Ishikawa (cell line): Measurements from ENCODE around the gene RPL22.

Experiments used
- EGR1 ChIP-seq: IDR thresholded peaks from 2 replicates; pipeline ENCODE4 v1.6.1; 2012
- EP300 ChIP-seq: IDR thresholded peaks from 2 replicates; pipeline ENCODE4 v1.6.1; 2012; ENCODE audit warnings: borderline replicate concordance
- FOXM1 ChIP-seq: IDR thresholded peaks from 2 replicates; pipeline ENCODE4 v1.6.1; 2012; ENCODE audit warnings: low read depth, borderline replicate concordance
- RAD21 ChIP-seq: IDR thresholded peaks from 2 replicates; pipeline ENCODE4 v1.6.1; 2012; ENCODE audit warnings: low read depth
- REST ChIP-seq: IDR thresholded peaks from 2 replicates; pipeline ENCODE4 v1.6.1; 2012; ENCODE audit warnings: low read depth, mild to moderate bottlenecking
- TAF1 ChIP-seq: IDR thresholded peaks from 2 replicates; pipeline ENCODE4 v1.6.1; 2012; ENCODE audit warnings: low read depth, mild to moderate bottlenecking
- TCF12 ChIP-seq: IDR thresholded peaks from 2 replicates; pipeline ENCODE4 v1.6.1; 2012; ENCODE audit warnings: low read depth
- USF1 ChIP-seq: IDR thresholded peaks from 2 replicates; pipeline ENCODE4 v1.6.1; 2012
- ZBTB7A ChIP-seq: IDR thresholded peaks from 2 replicates; pipeline ENCODE4 v1.6.1; 2012; ENCODE audit warnings: low read depth

GRCh38 chr1:6223617-6224016, 24.2 kb upstream of the RPL22 start:
- TF ChIP-seq EP300 (no peak), RAD21 (no peak), EGR1 (no peak), REST (no peak), TCF12 (no peak), ZBTB7A (no peak), USF1 (no peak), FOXM1 (no peak), TAF1 (no peak)
